ENCODE data around the gene CDC42SE2.

Gene CDC42SE2

GRCh38 chr5:131252824-131253171, 11.1 kb upstream of the CDC42SE2 start:
- TF ChIP-seq CTCF (IDR thresholded peaks at IDR 0.05) = no peak

GRCh38 chr5:131254741-131255140, 9.1 kb upstream of the CDC42SE2 start:
- TF ChIP-seq CTCF (IDR thresholded peaks at IDR 0.05) = no peak

- no peak for TF ChIP-seq CTCF (IDR thresholded peaks at IDR 0.05)
Observed at GRCh38 chr5:131256507-131256823, 7.4 kb upstream of the CDC42SE2 start.

GRCh38 chr5:131258733-131259132, 5.1 kb upstream of the CDC42SE2 start:
- no peak for TF ChIP-seq CTCF (IDR thresholded peaks at IDR 0.05)

GRCh38 chr5:131259326-131259725, 4.5 kb upstream of the CDC42SE2 start:
- TF ChIP-seq CTCF (IDR thresholded peaks at IDR 0.05) = no peak

- no peak for TF ChIP-seq CTCF (IDR thresholded peaks at IDR 0.05)
Observed at GRCh38 chr5:131260895-131261294, 3.0 kb upstream of the CDC42SE2 start.

- TF ChIP-seq CTCF (IDR thresholded peaks at IDR 0.05) = no peak
Observed at GRCh38 chr5:131261483-131261882, 2.4 kb upstream of the CDC42SE2 start.

GRCh38 chr5:131262953-131263541, 806 bp upstream of the CDC42SE2 start:
- TF ChIP-seq CTCF (IDR thresholded peaks at IDR 0.05) = no peak

Measured in LNCAP (cell line).